GM12891 (cell line): ENCODE data around the gene MDC1.
"Not testable (repeated sequence)": the region's sequence is repeated elsewhere in the genome, so short reads cannot be mapped to it uniquely, and the experiment has no call there.

Experiments used
- DNase-seq: peaks from one replicate; pipeline ENCODE4 v3.0.0; 2011; ENCODE audit warnings: low spot score; ENCODE audit not compliant: insufficient read length
- FAIRE-seq: peaks from 2 replicates; lab custom pipeline; 2011; peaks lifted over from hg19 to GRCh38; lab: Jason Lieb, UNC
- PAX5 ChIP-seq: IDR thresholded peaks from 2 replicates; pipeline ENCODE4 v1.6.1; 2011; ENCODE audit warnings: low read length, moderate library complexity, mild to moderate bottlenecking; ENCODE audit not compliant: insufficient read depth, severe bottlenecking
- POLR2A ChIP-seq: IDR thresholded peaks from 2 replicates; pipeline ENCODE4 v1.6.1; 2011; ENCODE audit warnings: low read depth, low read length, control low read depth
- POLR2AphosphoS5 ChIP-seq: IDR thresholded peaks from 2 replicates; pipeline ENCODE4 v1.6.1; 2011; ENCODE audit warnings: low read depth, low read length, control low read depth
- POU2F2 ChIP-seq: IDR thresholded peaks from 2 replicates; pipeline ENCODE4 v1.6.1; 2011; ENCODE audit warnings: low read depth, mild to moderate bottlenecking, control low read depth, low read length, moderate library complexity
- SPI1 ChIP-seq: IDR thresholded peaks from 2 replicates; pipeline ENCODE4 v1.6.1; 2011; ENCODE audit warnings: low read depth, low read length, control low read depth
- TAF1 ChIP-seq: IDR thresholded peaks from 2 replicates; pipeline ENCODE4 v1.6.1; 2011; ENCODE audit warnings: low read depth, low read length, control low read depth

Gene MDC1

GRCh38 chr6:30679765-30680535 is 37.1 kb downstream of the MDC1 start:
- DNase-seq (no peak), FAIRE-seq (no peak)
- TF ChIP-seq PAX5 (no peak), POLR2A (no peak), TAF1 (no peak), SPI1 (no peak), POLR2AphosphoS5 (no peak), POU2F2 (no peak)

GRCh38 chr6:30678964-30679726 is 37.9 kb downstream of the MDC1 start:
- TF ChIP-seq SPI1 (no peak), POLR2AphosphoS5 (no peak), TAF1 (no peak), PAX5 (no peak), POU2F2 (no peak)
- FAIRE-seq (peak; percentile 76), DNase-seq (peak; percentile 77)

GRCh38 chr6:30676660-30677285 is 40.3 kb downstream of the MDC1 start:
- TF ChIP-seq PAX5 (no peak), POLR2A (no peak), TAF1 (no peak), POLR2AphosphoS5 (no peak), SPI1 (no peak), POU2F2 (no peak)
- FAIRE-seq (no peak), DNase-seq (no peak)

GRCh38 chr6:30672445-30673253 is 44.4 kb downstream of the MDC1 start, which contains the start of gene DHX16:
TSS of gene DHX16 (minus strand) at chr6:30673006. CDS start at chr6:30672841, 165 bp downstream.
- DNase-seq (peak; percentile 88), FAIRE-seq (peak; percentile 86)
- peak; percentile 67 for TF ChIP-seq POU2F2
- TF ChIP-seq POLR2A, result peak; percentile 75
- peak; percentile 63; the same call in 1 of the 2 replicates for TF ChIP-seq POLR2AphosphoS5
- TF ChIP-seq PAX5, result no peak

- DNase-seq (no peak), FAIRE-seq (no peak)
- TF ChIP-seq POU2F2, result no peak
- no peak for TF ChIP-seq POLR2AphosphoS5
- no peak for TF ChIP-seq POLR2A
- TF ChIP-seq PAX5, result no peak
- no peak for TF ChIP-seq SPI1
- no peak for TF ChIP-seq TAF1
Measured at GRCh38 chr6:30670760-30671527, 46.1 kb downstream of the MDC1 start.

- DNase-seq, FAIRE-seq: not testable (repeated sequence)
Measured at GRCh38 chr6:30666300-30666699, 50.8 kb downstream of the MDC1 start.

- FAIRE-seq (no peak), DNase-seq (no peak)
- TF ChIP-seq POLR2A, result no peak
Measured at GRCh38 chr6:30664994-30665767, 51.9 kb downstream of the MDC1 start.

GRCh38 chr6:30657922-30658321 is 59.2 kb downstream of the MDC1 start:
- DNase-seq, FAIRE-seq: not testable (repeated sequence)

- no peak for DNase-seq
- no peak for TF ChIP-seq PAX5
- TF ChIP-seq POU2F2, result no peak
- TF ChIP-seq POLR2A, result no peak
- TF ChIP-seq POLR2AphosphoS5, result no peak
- no peak for TF ChIP-seq TAF1
- TF ChIP-seq SPI1, result no peak
- no peak for FAIRE-seq
Measured at GRCh38 chr6:30657454-30657853, 59.6 kb downstream of the MDC1 start.
